Heart left ventricle (tissue), 13 donors: ENCODE data around the gene NTRK3.

ENCODE experiments used
- CTCF ChIP-seq, 12 donors: fragments of 200-600 bp; sonication (generic) in 4 of 12; IDR thresholded peaks; one replicate each; pipeline versions ENCODE4 v1.5.0 to v1.8.0; 2018 to 2022; ENCODE audit warnings: antibody characterized with exemption in 12 of 12, mild to moderate bottlenecking in 5 of 12
- POLR2A ChIP-seq, 2 donors: fragments of 450-650 bp; IDR thresholded peaks; one replicate each; pipeline ENCODE4 v1.6.1; 2017; ENCODE audit warnings: antibody characterized with exemption in 2 of 2, mild to moderate bottlenecking in 2 of 2, moderate library complexity in 2 of 2
- donor health status: ischemic (EF 13 %, LVEDD 7.1; RV severe dilation, severe dysfunction).
- donor health status: DM: no; HTN: yes; CAD: no.
- donor health status: DM: no; HTN: no; CAD: no.
- donor health status: ischemic (EF 25% LVEDD 6.9; RV normal size, moderate dysfunction).
- donor health status: ischemic (EF 25% LVEDD 5.7; RV mildly dilated, moderate dysfunction).
- donor health status: ischemic (EF 35%, LVEDD 5.7; RV mildly dilated, moderate dysfunction).
- donor health status: nonischemic (EF 11% LVEDD 7.7; RV severe dilation, severe dysfunction).
- donor health status: DM: yes; HTN: yes; CAD: no.
- donor health status: PGD.
- donor health status: ischemic (EF 29% LVEDD 5.4; RV normal size, mild dysfunction).
- donor health status: nonischemic (EF 23%, LVEDD 6.1; RV moderate dilation, normal function).

DNA sequence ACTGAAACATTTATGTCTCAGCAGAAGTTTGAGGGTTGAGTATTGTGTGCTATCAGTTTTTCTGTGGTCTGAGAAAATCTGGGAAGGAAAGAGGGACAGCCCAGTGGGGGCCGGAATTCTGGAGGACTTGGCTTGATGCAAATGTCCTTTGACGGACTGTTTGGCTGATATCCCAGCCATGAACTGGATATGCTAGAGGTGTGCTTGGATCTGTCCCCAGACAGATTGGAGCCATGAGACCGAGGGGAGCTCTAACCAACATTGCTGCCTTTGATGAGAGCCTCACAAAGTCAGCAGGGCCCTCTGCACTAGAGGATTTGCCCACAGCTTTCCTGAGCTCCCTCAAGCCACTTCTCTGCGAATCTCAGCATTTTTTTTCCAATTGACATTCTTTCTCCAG, 405.6 kb downstream of the NTRK3 start:
- TF ChIP-seq CTCF (IDR thresholded peaks at IDR 0.05) (no peak), POLR2A (IDR thresholded peaks at IDR 0.05) (no peak)
